ENCODE results near the gene SKAP1.
"Not testable (repeated sequence)": the region's sequence is repeated elsewhere in the genome, so short reads cannot be mapped to it uniquely, and the experiment has no call there.

SKAP1 gene

GRCh38 chr17:48374650-48375230 lies 55.3 kb downstream of the SKAP1 start:
- peaks cover 23% of the 10 kb centered on the region for H3K4me1 ChIP-seq (ENCODE audit: low read length)
- no peaks in the 10 kb centered on the region for H3K36me3 ChIP-seq (replicated peaks; ENCODE audit: low read depth, low read length)
- H3K27ac ChIP-seq (ENCODE audit: low read length) = no peak overlapping the region
- no peaks in the 10 kb centered on the region for H3K27me3 ChIP-seq (ENCODE audit: low read depth, low read length)
- H3K79me2 ChIP-seq (ENCODE audit: low read length) = no peaks in the 10 kb centered on the region
- H2AFZ ChIP-seq (ENCODE audit: low read depth, low read length) = no peak overlapping the region
- 0 out of 2 replicates have a peak overlapping the region, but pooled peaks have one; percentile 26 for H3K4me2 ChIP-seq (ENCODE audit: low read length)
- no peaks in the 10 kb centered on the region for H3K9me3 ChIP-seq (ENCODE audit: insufficient read depth, low read length)
- peak; percentile 89 for TF ChIP-seq CTCF (IDR thresholded peaks at IDR 0.05; ENCODE audit: low read depth, low read length)
- TF ChIP-seq EZH2phosphoT487 (IDR thresholded peaks at IDR 0.05; ENCODE audit: low read depth) = no peak
- no peak overlapping the region for H3K9ac ChIP-seq (ENCODE audit: low read length)
- H3K4me3 ChIP-seq (ENCODE audit: low read length) = no peak overlapping the region
- no peaks in the 10 kb centered on the region for H4K20me1 ChIP-seq (ENCODE audit: insufficient read depth, low read length)

- no peak for TF ChIP-seq EZH2phosphoT487 (IDR thresholded peaks at IDR 0.05; ENCODE audit: low read depth)
- no peak for TF ChIP-seq CTCF (IDR thresholded peaks at IDR 0.05; ENCODE audit: low read depth, low read length)
- no peak overlapping the region for H3K4me3 ChIP-seq (ENCODE audit: low read length)
- no peak overlapping the region for H2AFZ ChIP-seq (ENCODE audit: low read depth, low read length)
- H3K4me2 ChIP-seq (ENCODE audit: low read length) = no peak overlapping the region; the same call in 1 of the 2 replicates
- H3K79me2 ChIP-seq (ENCODE audit: low read length) = no peaks in the 10 kb centered on the region
- H3K9me3 ChIP-seq (ENCODE audit: insufficient read depth, low read length) = no peaks in the 10 kb centered on the region
- H4K20me1 ChIP-seq (ENCODE audit: insufficient read depth, low read length) = no peaks in the 10 kb centered on the region
- no peak overlapping the region for H3K9ac ChIP-seq (ENCODE audit: low read length)
- H3K27me3 ChIP-seq (ENCODE audit: low read depth, low read length) = no peaks in the 10 kb centered on the region
- peaks cover 23% of the 10 kb centered on the region for H3K4me1 ChIP-seq (ENCODE audit: low read length)
- H3K36me3 ChIP-seq (replicated peaks; ENCODE audit: low read depth, low read length) = no peaks in the 10 kb centered on the region
- H3K27ac ChIP-seq (ENCODE audit: low read length) = no peak overlapping the region; the same call in 1 of the 2 replicates
These were observed 56.1 kb downstream of the SKAP1 start for GRCh38 chr17:48373883-48374282.

GRCh38 chr17:48373130-48373830 lies 56.7 kb downstream of the SKAP1 start:
- peaks cover 23% of the 10 kb centered on the region for H3K4me1 ChIP-seq (ENCODE audit: low read length)
- H3K4me2 ChIP-seq (ENCODE audit: low read length) = no peak overlapping the region
- no peaks in the 10 kb centered on the region for H3K27me3 ChIP-seq (ENCODE audit: low read depth, low read length)
- no peaks in the 10 kb centered on the region for H3K79me2 ChIP-seq (ENCODE audit: low read length)
- H4K20me1 ChIP-seq (ENCODE audit: insufficient read depth, low read length) = no peaks in the 10 kb centered on the region
- H3K9me3 ChIP-seq (ENCODE audit: insufficient read depth, low read length) = no peaks in the 10 kb centered on the region
- TF ChIP-seq CTCF (IDR thresholded peaks at IDR 0.05; ENCODE audit: low read depth, low read length) (no peak), EZH2phosphoT487 (IDR thresholded peaks at IDR 0.05; ENCODE audit: low read depth) (no peak)
- H3K4me3 ChIP-seq (ENCODE audit: low read length) = no peak overlapping the region
- no peak overlapping the region for H3K9ac ChIP-seq (ENCODE audit: low read length)
- no peak overlapping the region for H2AFZ ChIP-seq (ENCODE audit: low read depth, low read length)
- no peak overlapping the region for H3K27ac ChIP-seq (ENCODE audit: low read length)
- H3K36me3 ChIP-seq (replicated peaks; ENCODE audit: low read depth, low read length) = no peaks in the 10 kb centered on the region

GRCh38 chr17:48368967-48369366 lies 61.0 kb downstream of the SKAP1 start:
- not testable (repeated sequence) for H3K9me3 ChIP-seq (ENCODE audit: insufficient read depth, low read length); H4K20me1 ChIP-seq (ENCODE audit: insufficient read depth, low read length); H2AFZ ChIP-seq (ENCODE audit: low read depth, low read length); H3K79me2 ChIP-seq (ENCODE audit: low read length); H3K4me3 ChIP-seq (ENCODE audit: low read length); H3K4me2 ChIP-seq (ENCODE audit: low read length); H3K36me3 ChIP-seq (replicated peaks; ENCODE audit: low read depth, low read length); H3K27me3 ChIP-seq (ENCODE audit: low read depth, low read length); H3K27ac ChIP-seq (ENCODE audit: low read length); H3K9ac ChIP-seq (ENCODE audit: low read length)
- H3K4me1 ChIP-seq (ENCODE audit: low read length) = peaks cover 17% of the 10 kb centered on the region
